Endothelial cell of umbilical vein (primary cell): ENCODE measurements around the gene PVR.

ENCODE experiments used
- CTCF ChIP-seq, 2 donors: IDR thresholded peaks; 1 replicate in 1 of 2; 2 replicates in 1 of 2; pipeline ENCODE4 v1.5.1; 2011; ENCODE audit warnings: low read length in 2 of 2, mild to moderate bottlenecking in 2 of 2, moderate library complexity in 2 of 2, control low read depth in 1 of 2, inconsistent platforms in 1 of 2, low read depth in 1 of 2; ENCODE audit not compliant: insufficient read depth in 1 of 2; ENCODE audit errors: extremely low read depth in 1 of 2
- FOS ChIP-seq: IDR thresholded peaks from 2 replicates; pipeline ENCODE4 v1.6.1; 2011; ENCODE audit warnings: mild to moderate bottlenecking, low read length, moderate library complexity, borderline replicate concordance; ENCODE audit not compliant: insufficient read depth
- GATA2 ChIP-seq: IDR thresholded peaks from 2 replicates; pipeline ENCODE4 v1.7.0; 2011; ENCODE audit warnings: low read depth, mild to moderate bottlenecking, moderate library complexity, mixed read lengths, low read length; ENCODE audit not compliant: insufficient read length, insufficient read depth
- MYC ChIP-seq: IDR thresholded peaks from one replicate; pipeline ENCODE4 v1.6.1; 2011; ENCODE audit warnings: mild to moderate bottlenecking, low read depth, low read length
- POLR2A ChIP-seq: IDR thresholded peaks from 2 replicates; pipeline ENCODE4 v1.6.1; 2012; ENCODE audit warnings: low read depth, mild to moderate bottlenecking, control low read depth, low read length

GRCh38 chr19:44672226-44672625 lies 28.5 kb downstream of the PVR start:
- TF ChIP-seq CTCF (IDR thresholded peaks at IDR 0.05; ENCODE audit: extremely low read depth in 1 of 2, insufficient read depth in 1 of 2, low read depth in 1 of 2, low read length in 2 of 2) (no peak), POLR2A (peak; percentile 13), MYC (no peak), FOS (no peak), GATA2 (no peak)
